ENCODE measurements around the gene MAN1C1. TPM values are rescaled to one million over a fixed set of nuclear protein-coding genes. Genes with fewer than 3 reads are reported as not detected.

MAN1C1 gene
- total and polyA plus RNA-seq, 9 of the 15 experiments (the other 6 are each of a cell fraction or from before 2014, with no cell fraction given): 0.04 to 0.44 (median 0.10) TPM; not detected in 3

DNA sequence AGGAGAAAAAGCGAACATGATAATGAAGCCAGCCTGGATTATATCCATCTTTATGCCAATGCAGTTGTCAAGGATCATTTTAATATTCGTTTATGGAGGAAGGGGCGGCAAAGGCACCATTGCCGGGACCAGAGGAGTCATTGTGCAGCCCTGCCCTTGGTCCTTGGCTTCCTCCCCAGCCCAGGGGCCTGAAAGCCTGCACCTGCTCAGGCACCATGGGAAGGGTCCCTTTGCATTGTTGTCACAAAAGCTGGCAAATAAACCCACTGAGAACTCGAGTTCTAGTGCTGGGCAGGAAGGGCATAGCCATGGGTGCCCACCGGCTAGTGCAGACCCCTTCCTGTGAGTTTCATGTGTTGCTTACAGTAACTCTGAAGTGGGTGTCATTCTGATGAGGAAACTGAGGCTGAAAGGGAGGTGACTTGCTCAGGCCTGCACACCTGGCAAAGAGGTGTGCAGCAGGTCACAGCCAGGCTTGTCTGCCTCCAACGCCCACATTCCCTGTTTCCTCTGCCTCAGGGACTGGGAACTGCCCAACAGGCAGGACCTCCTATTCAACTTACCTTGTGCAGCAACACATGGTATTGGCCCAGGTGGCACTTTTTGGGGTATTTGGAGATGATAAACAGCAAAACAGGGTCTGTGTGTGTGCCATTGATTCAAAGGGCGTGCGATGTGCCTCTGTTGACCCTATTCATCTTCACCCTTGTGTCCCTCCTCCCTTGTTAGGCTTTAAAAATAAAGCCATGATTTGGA, 84.6 kb downstream of the MAN1C1 start:
- ChIA-PET POLR2A (no interaction called here), CTCF (ENCODE audit: low intra/inter-chr PET ratio) (no interaction called here)
- Histone ChIP-seq H3K9me1 (ENCODE audit: control insufficient read depth, insufficient read depth, low read length) (no peaks in the 10 kb centered on the region), H3K4me2 (ENCODE audit: insufficient read depth, low read length) (no peak overlapping the region), H4K20me1 (replicated peaks; ENCODE audit: control insufficient read depth, insufficient read depth, low read length) (no peaks in the 10 kb centered on the region), H3K27me3 (ENCODE audit: control insufficient read depth in 2 of 2, insufficient read depth in 2 of 2, low read length in 2 of 2) (peaks cover 57 to 79% of the 10 kb centered on the region in 2 experiments), H3K4me1 (replicated peaks in 1 of 2; ENCODE audit: control insufficient read depth in 2 of 2, insufficient read depth in 2 of 2, low read length in 2 of 2) (peaks cover 0 to 8% of the 10 kb centered on the region in 2 experiments; a peak in 3 of 5 replicates), H3K79me2 (ENCODE audit: control insufficient read depth, insufficient read depth, low read length) (no peaks in the 10 kb centered on the region), H3K36me3 (ENCODE audit: control insufficient read depth, insufficient read depth, low read length) (no peaks in the 10 kb centered on the region), H3K9ac (ENCODE audit: insufficient read depth in 1 of 2, low read depth in 2 of 2, low read length in 2 of 2) (no peak overlapping the region), H2AFZ (ENCODE audit: low read depth, low read length) (no peak overlapping the region), H3K4me3 (no peak overlapping the region), H3K27ac (ENCODE audit: extremely low read depth, low read depth, low read length) (no peak overlapping the region), H3K9me3 (replicated peaks; ENCODE audit: control insufficient read depth, insufficient read depth, low read depth, low read length) (no peaks in the 10 kb centered on the region)
- TF ChIP-seq BRD9 (IDR thresholded peaks at IDR 0.05; ENCODE audit: low read depth, partially characterized antibody): no peak
- TF ChIP-seq, protein P1, sequence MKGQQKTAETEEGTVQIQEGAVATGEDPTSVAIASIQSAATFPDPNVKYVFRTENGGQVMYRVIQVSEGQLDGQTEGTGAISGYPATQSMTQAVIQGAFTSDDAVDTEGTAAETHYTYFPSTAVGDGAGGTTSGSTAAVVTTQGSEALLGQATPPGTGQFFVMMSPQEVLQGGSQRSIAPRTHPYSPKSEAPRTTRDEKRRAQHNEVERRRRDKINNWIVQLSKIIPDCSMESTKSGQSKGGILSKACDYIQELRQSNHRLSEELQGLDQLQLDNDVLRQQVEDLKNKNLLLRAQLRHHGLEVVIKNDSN (CRISPR knock-in tag; IDR thresholded peaks at IDR 0.05): peak; percentile 27; the same call in 1 of the 2 replicates
- WGBS (ENCODE audit: insufficient coverage, low coverage, missing lambda C conversion rate): 7% methylated on average over 9 of the region's 9 CpGs
- in situ Hi-C loops (cut with MboI): no loop called here
- intact Hi-C loops (cut with micrococcal nuclease): no loop called here
- no peak for DNase-seq (ENCODE audit: extremely low read depth in 1 of 4, low spot score in 3 of 4)
- no TSS peak for BruUV-seq (replicated peaks)
- no peak for FAIRE-seq
- no peak for ATAC-seq

DNA sequence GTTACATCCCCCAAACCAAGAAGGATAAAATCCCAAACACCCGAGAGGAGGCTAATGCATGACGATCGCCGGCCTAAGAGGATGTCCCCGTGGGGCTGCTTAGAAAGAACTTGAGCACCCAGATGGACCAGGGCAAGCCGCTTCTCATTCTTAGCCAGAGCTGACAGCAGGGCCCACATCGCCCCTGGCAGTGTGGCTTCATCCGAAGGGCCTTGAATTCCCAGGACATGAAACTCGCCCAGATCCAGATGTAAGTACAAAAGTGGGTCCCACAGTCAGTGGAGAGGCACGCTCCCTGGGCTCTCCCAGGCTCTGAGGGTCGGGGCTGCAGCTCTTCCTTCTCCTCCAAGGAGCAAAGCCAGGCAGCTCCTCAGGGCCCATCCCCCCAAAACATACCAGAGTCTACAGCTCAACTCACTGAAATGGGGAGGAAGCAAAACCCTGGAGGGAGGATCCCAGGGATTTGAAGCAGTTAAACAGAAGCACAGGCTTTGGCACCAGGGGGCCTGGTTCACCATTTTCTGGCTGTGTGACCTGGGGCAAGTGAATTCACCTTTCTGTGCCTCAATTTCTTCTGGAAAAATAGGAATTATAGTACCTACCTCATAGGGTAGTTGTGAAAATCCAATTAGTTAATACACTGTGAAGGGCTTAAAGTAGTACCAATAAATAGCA, 85.6 kb downstream of the MAN1C1 start:
- Histone ChIP-seq H3K4me1 (replicated peaks in 1 of 2; ENCODE audit: control insufficient read depth in 2 of 2, insufficient read depth in 2 of 2, low read length in 2 of 2) (peaks cover 0 to 8% of the 10 kb centered on the region in 2 experiments; a peak in 3 of 5 replicates), H3K9ac (ENCODE audit: insufficient read depth in 1 of 2, low read depth in 2 of 2, low read length in 2 of 2) (no peak overlapping the region), H3K4me2 (ENCODE audit: insufficient read depth, low read length) (no peak overlapping the region), H3K9me3 (replicated peaks; ENCODE audit: control insufficient read depth, insufficient read depth, low read depth, low read length) (no peaks in the 10 kb centered on the region), H3K27ac (ENCODE audit: extremely low read depth, low read depth, low read length) (no peak overlapping the region), H3K27me3 (ENCODE audit: control insufficient read depth in 2 of 2, insufficient read depth in 2 of 2, low read length in 2 of 2) (peaks cover 57 to 75% of the 10 kb centered on the region in 2 experiments), H3K4me3 (no peak overlapping the region), H3K36me3 (ENCODE audit: control insufficient read depth, insufficient read depth, low read length) (no peaks in the 10 kb centered on the region), H3K9me1 (ENCODE audit: control insufficient read depth, insufficient read depth, low read length) (no peaks in the 10 kb centered on the region), H4K20me1 (replicated peaks; ENCODE audit: control insufficient read depth, insufficient read depth, low read length) (no peaks in the 10 kb centered on the region), H3K79me2 (ENCODE audit: control insufficient read depth, insufficient read depth, low read length) (no peaks in the 10 kb centered on the region), H2AFZ (ENCODE audit: low read depth, low read length) (no peak overlapping the region)
- intact Hi-C loops (cut with micrococcal nuclease): no loop called here
- FAIRE-seq (no peak), ATAC-seq (no peak), DNase-seq (ENCODE audit: extremely low read depth in 1 of 4, low spot score in 3 of 4) (no peak)
- in situ Hi-C loops (cut with MboI): no loop called here
- ChIA-PET POLR2A (interaction anchor here (1.9 kb wide), 1 partner anchor 12 kb away, joined by 4 read pairs; no protein-coding TSS in a partner anchor), CTCF (ENCODE audit: low intra/inter-chr PET ratio) (no interaction called here)
- BruUV-seq (replicated peaks): no TSS peak
- TF ChIP-seq, protein P2, sequence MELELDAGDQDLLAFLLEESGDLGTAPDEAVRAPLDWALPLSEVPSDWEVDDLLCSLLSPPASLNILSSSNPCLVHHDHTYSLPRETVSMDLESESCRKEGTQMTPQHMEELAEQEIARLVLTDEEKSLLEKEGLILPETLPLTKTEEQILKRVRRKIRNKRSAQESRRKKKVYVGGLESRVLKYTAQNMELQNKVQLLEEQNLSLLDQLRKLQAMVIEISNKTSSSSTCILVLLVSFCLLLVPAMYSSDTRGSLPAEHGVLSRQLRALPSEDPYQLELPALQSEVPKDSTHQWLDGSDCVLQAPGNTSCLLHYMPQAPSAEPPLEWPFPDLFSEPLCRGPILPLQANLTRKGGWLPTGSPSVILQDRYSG (tag; conservative IDR thresholded peaks at IDR 0.05; ENCODE audit: low read depth): no peak
- no peak for TF ChIP-seq ZSCAN29 (IDR thresholded peaks at IDR 0.05)
- peak; percentile 37 for TF ChIP-seq ZFP36 (IDR thresholded peaks at IDR 0.05; ENCODE audit: low read depth, low read length, partially characterized antibody)
- TF ChIP-seq BCOR (IDR thresholded peaks at IDR 0.05): peak; percentile 58; the same call in 1 of the 2 replicates
- TF ChIP-seq, protein P3, sequence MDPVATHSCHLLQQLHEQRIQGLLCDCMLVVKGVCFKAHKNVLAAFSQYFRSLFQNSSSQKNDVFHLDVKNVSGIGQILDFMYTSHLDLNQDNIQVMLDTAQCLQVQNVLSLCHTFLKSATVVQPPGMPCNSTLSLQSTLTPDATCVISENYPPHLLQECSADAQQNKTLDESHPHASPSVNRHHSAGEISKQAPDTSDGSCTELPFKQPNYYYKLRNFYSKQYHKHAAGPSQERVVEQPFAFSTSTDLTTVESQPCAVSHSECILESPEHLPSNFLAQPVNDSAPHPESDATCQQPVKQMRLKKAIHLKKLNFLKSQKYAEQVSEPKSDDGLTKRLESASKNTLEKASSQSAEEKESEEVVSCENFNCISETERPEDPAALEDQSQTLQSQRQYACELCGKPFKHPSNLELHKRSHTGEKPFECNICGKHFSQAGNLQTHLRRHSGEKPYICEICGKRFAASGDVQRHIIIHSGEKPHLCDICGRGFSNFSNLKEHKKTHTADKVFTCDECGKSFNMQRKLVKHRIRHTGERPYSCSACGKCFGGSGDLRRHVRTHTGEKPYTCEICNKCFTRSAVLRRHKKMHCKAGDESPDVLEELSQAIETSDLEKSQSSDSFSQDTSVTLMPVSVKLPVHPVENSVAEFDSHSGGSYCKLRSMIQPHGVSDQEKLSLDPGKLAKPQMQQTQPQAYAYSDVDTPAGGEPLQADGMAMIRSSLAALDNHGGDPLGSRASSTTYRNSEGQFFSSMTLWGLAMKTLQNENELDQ (CRISPR knock-in tag; IDR thresholded peaks at IDR 0.05; ENCODE audit: borderline replicate concordance): no peak
- peak; percentile 32 for TF ChIP-seq RBM25 (IDR thresholded peaks at IDR 0.05; ENCODE audit: low read depth, low read length, severe bottlenecking)
- 7% methylated on average over 11 of the region's 11 CpGs for WGBS (ENCODE audit: insufficient coverage, low coverage, missing lambda C conversion rate)
